ENCODE data around the gene PLXNC1.

GRCh38 chr12:94273272-94273671, 124.9 kb downstream of the PLXNC1 start:
- TF ChIP-seq CTCF (IDR thresholded peaks at IDR 0.05) (no peak), POLR2A (IDR thresholded peaks at IDR 0.05) (no peak), POLR2AphosphoS5 (IDR thresholded peaks at IDR 0.05) (no peak)
